GM21423 (cell line): ENCODE measurements around the gene FNDC3A.

Source experiments
- ATAC-seq: cut with Tn5 transposase; IDR thresholded peaks from one replicate; pipeline ENCODE4 v1.9.1; 2021; ENCODE audit warnings: mild to moderate bottlenecking, moderate library complexity; ENCODE audit not compliant: unreplicated experiment

FNDC3A gene

DNA sequence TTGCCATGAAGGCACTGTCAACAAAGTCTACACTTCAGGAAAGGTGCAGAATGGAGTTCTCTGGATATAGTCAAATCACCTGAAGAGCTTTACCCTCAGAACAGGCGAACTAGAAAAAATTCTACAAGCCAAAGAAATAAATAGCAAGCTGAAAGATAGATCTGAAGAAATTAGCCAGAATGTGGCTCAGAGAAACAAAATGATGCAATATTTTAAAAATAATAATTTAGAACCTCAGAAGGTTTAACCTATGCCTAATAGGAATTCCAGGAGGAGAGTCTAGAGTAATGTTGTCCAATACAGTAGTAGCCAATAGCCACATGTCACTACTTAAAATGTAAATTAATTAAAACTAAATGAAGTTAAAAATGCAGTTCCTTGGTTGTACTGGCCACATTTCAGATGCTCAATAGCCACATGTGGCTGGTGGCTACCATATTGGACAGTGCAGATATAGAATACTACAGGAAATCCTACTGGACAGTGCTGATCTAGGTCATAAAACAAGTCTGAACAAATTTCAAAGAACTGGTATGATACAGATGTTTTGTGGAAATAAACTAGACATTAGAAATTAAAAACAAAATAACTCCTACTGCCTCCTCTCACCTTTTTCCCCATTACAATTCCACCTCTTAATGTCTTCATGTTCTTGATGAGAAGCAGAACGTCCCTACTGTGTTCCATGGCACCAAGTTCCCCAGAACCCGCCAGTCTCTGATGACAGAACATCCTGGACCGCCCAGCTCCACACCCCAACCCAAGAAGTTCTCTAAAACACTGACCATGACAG is 271.3 kb downstream of the FNDC3A start:
- ATAC-seq = peak; percentile 30

DNA sequence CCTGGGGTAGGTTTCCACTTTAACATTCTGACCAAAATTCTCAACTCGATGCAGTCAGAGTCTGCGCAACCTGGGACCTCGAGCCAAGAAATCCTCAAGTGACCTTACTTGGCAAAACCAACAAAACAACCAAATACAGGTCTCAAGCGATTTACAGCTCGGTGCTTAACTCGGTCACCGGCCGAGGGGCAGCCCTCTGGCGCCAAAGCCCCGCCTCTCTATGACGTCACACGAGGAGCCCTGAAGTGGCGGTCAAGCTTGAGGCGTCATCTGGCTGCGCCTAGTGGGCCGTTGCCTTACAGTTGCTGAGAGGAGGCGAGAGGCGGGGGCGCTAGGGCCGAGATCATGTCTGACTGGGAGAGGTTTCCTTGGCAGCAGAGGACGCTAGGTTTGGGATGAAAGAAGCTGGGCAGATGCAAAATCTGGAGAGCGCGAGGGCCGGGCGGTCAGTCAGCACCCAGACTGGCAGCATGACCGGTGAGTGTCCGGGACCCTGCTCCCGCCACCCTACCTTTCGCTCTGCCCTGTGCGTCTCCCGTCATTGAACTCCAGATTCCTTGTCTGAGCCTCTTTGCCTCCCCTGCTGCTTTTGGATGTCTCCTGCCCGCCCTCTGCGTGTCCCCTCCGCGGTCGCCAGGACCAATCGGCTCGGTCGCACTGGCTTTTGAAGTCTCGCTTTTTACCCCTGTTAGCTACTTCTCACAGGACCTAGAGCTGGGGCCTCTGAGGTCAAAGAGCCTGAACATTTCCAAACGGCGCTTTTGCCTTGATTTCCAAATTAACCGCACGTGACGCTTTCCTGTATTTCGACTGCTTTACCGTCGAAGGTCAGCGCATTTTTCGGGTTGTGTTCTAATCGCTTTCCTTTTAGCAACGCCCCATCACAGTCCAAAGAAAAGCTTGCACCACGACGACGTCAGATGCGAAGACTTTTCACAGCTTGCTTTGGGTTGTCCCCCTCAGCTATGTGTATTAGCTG is 272.2 kb downstream of the FNDC3A start, which contains the start of gene CDADC1:
Gene CDADC1, plus strand, starts transcription at position 283 of the 979 bp plus-strand sequence. Its CDS starts 113 bp downstream, at position 396.
- ATAC-seq = peak; percentile 96

DNA sequence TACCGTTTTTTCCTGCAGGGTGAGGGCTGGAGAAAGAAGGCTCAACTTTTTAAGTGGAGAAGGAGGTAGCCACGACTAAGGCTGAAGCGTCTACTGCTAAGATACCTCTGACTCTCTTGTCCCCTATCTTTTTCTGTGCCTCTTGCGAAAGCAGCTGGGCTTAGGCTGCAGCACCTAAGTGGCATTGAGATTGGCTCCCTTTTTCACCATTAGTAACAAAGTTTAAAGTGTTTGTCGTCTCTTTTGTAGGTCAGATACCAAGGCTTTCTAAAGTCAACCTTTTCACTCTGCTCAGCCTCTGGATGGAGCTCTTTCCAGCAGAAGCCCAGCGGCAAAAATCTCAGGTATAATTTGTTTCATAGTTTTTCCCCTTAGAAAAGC is 272.9 kb downstream of the FNDC3A start:
- no peak for ATAC-seq

DNA sequence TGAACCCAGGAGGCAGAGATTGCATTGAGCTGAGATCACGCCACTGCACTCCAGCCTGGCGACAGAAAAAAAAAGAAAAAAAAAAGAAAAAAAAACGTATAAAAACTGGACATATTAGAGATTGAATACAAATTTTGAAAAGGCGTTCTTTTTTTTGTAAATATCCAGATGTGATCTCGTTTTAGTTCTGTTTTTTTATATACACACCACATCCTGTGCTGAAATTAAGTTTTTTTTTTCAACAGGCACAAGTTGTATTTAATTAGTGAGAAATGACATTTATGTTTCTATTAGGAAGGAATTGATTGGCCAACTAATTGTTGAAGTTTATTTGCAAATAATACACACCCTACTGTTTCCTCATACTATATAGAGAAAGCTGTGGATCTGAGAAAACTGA is 275.6 kb downstream of the FNDC3A start:
- no peak for ATAC-seq

DNA sequence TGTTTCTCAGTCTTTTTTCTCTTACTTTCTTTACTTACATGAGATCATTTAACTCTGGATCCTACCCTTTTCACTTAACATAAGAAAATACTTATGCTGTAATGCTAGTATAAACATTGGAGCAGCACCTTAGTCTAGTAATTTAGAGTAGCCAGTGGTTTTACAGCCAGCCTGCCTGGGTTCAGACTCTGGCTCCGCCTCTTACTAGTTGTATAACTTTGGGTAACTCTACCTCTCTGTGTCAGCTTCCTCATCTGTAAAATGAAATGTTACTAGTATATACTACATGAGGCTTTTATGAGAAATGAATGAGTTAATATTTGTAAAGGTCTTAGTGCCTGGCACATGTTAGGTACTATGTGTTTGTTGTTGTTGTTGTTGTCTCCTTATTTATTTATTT is 277.6 kb downstream of the FNDC3A start:
- no peak for ATAC-seq

DNA sequence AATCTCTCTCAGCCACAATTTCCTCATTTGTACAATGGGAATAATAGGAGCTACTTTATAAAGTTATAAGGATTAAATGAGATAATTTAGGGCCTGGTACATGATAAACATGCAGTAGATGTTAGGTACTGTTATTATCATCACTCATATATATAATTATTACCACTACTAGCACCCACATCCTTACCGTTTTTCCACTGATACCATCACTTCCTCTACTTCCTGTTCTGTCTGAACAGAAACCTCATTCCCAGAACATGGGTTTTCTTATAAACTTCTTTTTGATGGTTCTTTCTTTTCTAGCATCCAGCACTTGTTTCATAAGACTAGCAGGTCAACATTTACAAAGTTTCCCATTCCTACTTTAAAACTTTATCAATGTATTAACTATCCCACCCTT is 278.3 kb downstream of the FNDC3A start:
- ATAC-seq = no peak

DNA sequence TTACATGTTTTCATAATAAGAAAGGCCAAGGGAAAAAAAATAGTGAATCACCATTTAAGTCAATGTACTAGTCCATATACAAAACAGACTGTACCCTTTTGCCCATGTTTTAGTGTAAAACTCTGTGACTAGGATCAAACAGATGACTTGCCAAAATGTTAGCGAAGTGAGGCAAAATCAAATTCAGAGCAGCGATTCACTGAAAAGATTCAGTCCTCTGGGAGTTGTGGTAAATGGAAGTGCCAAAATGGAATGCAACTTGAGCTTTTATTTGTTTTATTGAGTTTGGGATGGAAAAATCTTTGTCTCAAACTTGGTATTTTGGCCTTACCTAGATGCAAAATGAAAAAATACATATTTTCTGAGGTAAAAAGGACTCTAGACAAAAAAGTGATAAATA is 281.1 kb downstream of the FNDC3A start:
- no peak for ATAC-seq

DNA sequence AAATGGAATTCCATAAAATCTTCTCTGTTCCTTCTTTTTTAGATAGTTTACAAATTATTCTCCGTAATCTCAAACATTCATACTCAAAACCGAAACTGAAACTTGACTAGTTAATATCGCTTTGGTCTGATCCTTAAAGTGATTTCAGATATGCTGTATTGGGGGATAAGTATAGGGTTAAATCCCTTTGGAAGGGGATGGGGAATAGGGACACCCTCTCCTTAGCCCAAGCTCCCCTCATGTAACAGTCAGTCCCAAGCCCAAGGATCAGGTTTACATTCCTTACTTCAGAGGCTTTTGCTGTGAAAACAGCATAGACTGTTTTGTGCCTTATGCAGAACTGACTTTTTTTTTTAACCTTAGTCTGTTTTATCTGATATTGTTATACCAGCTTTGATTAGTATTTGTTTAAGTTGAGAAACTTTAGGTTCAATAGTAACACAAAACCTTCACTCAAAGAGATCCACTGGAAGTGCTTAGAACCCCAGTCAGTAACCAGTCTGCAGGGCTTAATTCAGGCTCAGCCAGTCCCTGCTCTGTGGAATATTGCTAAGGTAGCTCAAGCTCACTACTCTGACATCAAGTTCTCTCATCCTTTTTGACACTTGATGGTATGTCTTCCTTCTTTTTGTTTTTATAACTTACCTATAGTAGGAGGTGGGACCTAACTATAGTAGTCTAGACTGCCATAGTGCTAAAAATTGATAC is 282.5 kb downstream of the FNDC3A start:
- ATAC-seq = no peak
